Loucy (cell line): Measurements from ENCODE around the gene MRS2.

ENCODE experiments used
- H2AFZ ChIP-seq: fragments of 200-600 bp; sonication (generic); 2 replicates; pipeline ENCODE4 v1.6.0; 2016; ENCODE audit warnings: antibody characterized with exemption, mild to moderate bottlenecking, low read length, moderate library complexity
- H3F3A ChIP-seq: fragments of 200-600 bp; 2 replicates; pipeline ENCODE4 v1.6.0; 2016; ENCODE audit warnings: antibody characterized with exemption, low read depth, mild to moderate bottlenecking
- H3K27me3 ChIP-seq: fragments of 200-600 bp; sonication (generic); 2 replicates; pipeline ENCODE4 v1.6.1; 2014; ENCODE audit warnings: low read length, mild to moderate bottlenecking; ENCODE audit not compliant: insufficient read depth, poor library complexity, severe bottlenecking
- H3K36me3 ChIP-seq: fragments of 200-600 bp; sonication (generic); 2 replicates; pipeline ENCODE4 v1.6.1; 2016; ENCODE audit warnings: low read length; ENCODE audit not compliant: insufficient read depth
- H3K4me1 ChIP-seq: fragments of 200-600 bp; sonication (generic); 2 replicates; pipeline ENCODE4 v1.5.1; 2014; ENCODE audit warnings: low read length, mild to moderate bottlenecking; ENCODE audit not compliant: insufficient read depth, poor library complexity, severe bottlenecking
- H3K4me2 ChIP-seq: fragments of 200-600 bp; sonication (generic); 2 replicates; pipeline ENCODE4 v1.6.0; 2014; ENCODE audit warnings: antibody characterized with exemption, low read length, low read depth, mild to moderate bottlenecking; ENCODE audit not compliant: poor library complexity, severe bottlenecking
- H3K4me3 ChIP-seq: fragments of 200-600 bp; sonication (generic); 2 replicates; pipeline ENCODE4 v1.5.1; 2014; ENCODE audit warnings: low read length, mild to moderate bottlenecking, mixed read lengths; ENCODE audit not compliant: poor library complexity, severe bottlenecking
- H3K79me2 ChIP-seq: fragments of 200-600 bp; sonication (generic); 2 replicates; pipeline ENCODE4 v1.6.1; 2014; ENCODE audit warnings: low read length; ENCODE audit not compliant: insufficient read depth
- H3K9ac ChIP-seq: fragments of 200-600 bp; sonication (generic); 2 replicates; pipeline ENCODE4 v1.6.0; 2014; ENCODE audit warnings: mild to moderate bottlenecking, low read depth, low read length, moderate library complexity; ENCODE audit not compliant: poor library complexity, severe bottlenecking
- H3K9me2 ChIP-seq: fragments of 200-600 bp; sonication (generic); replicated peaks from 2 replicates; pipeline ENCODE4 v1.6.1; 2016; ENCODE audit warnings: low read depth, low read length, mixed read lengths
- H3K9me3 ChIP-seq: fragments of 200-600 bp; sonication (generic); 2 replicates; pipeline ENCODE4 v1.6.1; 2014; ENCODE audit warnings: mild to moderate bottlenecking, antibody characterized with exemption, low read length, low read depth; ENCODE audit not compliant: insufficient read depth
- H4K20me1 ChIP-seq: fragments of 200-600 bp; sonication (generic); 2 replicates; pipeline ENCODE4 v1.6.0; 2014; ENCODE audit warnings: antibody characterized with exemption, low read length, mild to moderate bottlenecking; ENCODE audit not compliant: insufficient read depth, poor library complexity, severe bottlenecking
- CTCF ChIP-seq: fragments of 200-600 bp; sonication (generic); conservative IDR thresholded peaks from 2 replicates; pipeline ENCODE4 v1.5.1; 2014; ENCODE audit warnings: mild to moderate bottlenecking, antibody characterized with exemption, low read length
- EZH2phosphoT487 ChIP-seq: fragments of 200-600 bp; IDR thresholded peaks from 2 replicates; pipeline ENCODE4 v1.6.1; 2018; ENCODE audit warnings: antibody characterized with exemption, mild to moderate bottlenecking, moderate library complexity, borderline replicate concordance

MRS2 gene

GRCh38 chr6:24376871-24377270 is 25.9 kb upstream of the MRS2 start:
- Histone ChIP-seq H3K4me1 (no peaks in the 10 kb centered on the region), H3K27me3 (no peaks in the 10 kb centered on the region), H3K4me3 (no peak overlapping the region), H4K20me1 (no peaks in the 10 kb centered on the region), H3K9me2 (no peaks in the 10 kb centered on the region), H3K9ac (no peak overlapping the region), H3K4me2 (no peak overlapping the region), H3K36me3 (no peaks in the 10 kb centered on the region), H3K9me3 (no peaks in the 10 kb centered on the region), H3K79me2 (no peaks in the 10 kb centered on the region), H3F3A (no peaks in the 10 kb centered on the region), H2AFZ (no peak overlapping the region)
- TF ChIP-seq EZH2phosphoT487 = no peak
- TF ChIP-seq CTCF = no peak

- no peaks in the 10 kb centered on the region for H4K20me1 ChIP-seq
- H3K36me3 ChIP-seq = no peaks in the 10 kb centered on the region
- no peak overlapping the region for H3K4me2 ChIP-seq
- TF ChIP-seq EZH2phosphoT487 (no peak), CTCF (no peak)
- no peaks in the 10 kb centered on the region for H3K9me2 ChIP-seq
- no peak overlapping the region for H2AFZ ChIP-seq
- H3K79me2 ChIP-seq = no peaks in the 10 kb centered on the region
- no peak overlapping the region for H3K4me3 ChIP-seq
- H3K9ac ChIP-seq = no peak overlapping the region
- no peaks in the 10 kb centered on the region for H3K4me1 ChIP-seq
- no peaks in the 10 kb centered on the region for H3K27me3 ChIP-seq
- H3F3A ChIP-seq = no peaks in the 10 kb centered on the region
- no peaks in the 10 kb centered on the region for H3K9me3 ChIP-seq
These were observed 24.2 kb upstream of the MRS2 start for GRCh38 chr6:24378473-24379097.

GRCh38 chr6:24381476-24382219 is 21.1 kb upstream of the MRS2 start:
- Histone ChIP-seq H2AFZ (no peak overlapping the region), H3K9me2 (no peaks in the 10 kb centered on the region), H3K9me3 (no peaks in the 10 kb centered on the region), H3K4me1 (no peaks in the 10 kb centered on the region), H3K27me3 (no peaks in the 10 kb centered on the region), H3K36me3 (no peaks in the 10 kb centered on the region), H4K20me1 (no peaks in the 10 kb centered on the region), H3K4me3 (no peak overlapping the region), H3F3A (no peaks in the 10 kb centered on the region), H3K79me2 (no peaks in the 10 kb centered on the region), H3K4me2 (no peak overlapping the region), H3K9ac (no peak overlapping the region)
- TF ChIP-seq CTCF = no peak
- TF ChIP-seq EZH2phosphoT487 = no peak
